Left ventricle myocardium inferior (tissue), 1 donor: ENCODE measurements around the gene NINJ2. TPM values are rescaled to one million over a fixed set of nuclear protein-coding genes. Genes with fewer than 3 reads are reported as not detected.

Experiments
- DNase-seq: peaks from one replicate; pipeline ENCODE4 v3.0.0-alpha.2; 2020
- H3K27ac ChIP-seq: fragments of 200-600 bp; replicated peaks from 2 replicates; pipeline ENCODE4 v1.8.0; 2021
- H3K27me3 ChIP-seq: fragments of 200-600 bp; 2 replicates; pipeline ENCODE4 v1.8.0; 2021; ENCODE audit warnings: low read depth
- H3K36me3 ChIP-seq: fragments of 200-600 bp; 2 replicates; pipeline ENCODE4 v1.8.0; 2021
- H3K4me1 ChIP-seq: fragments of 200-600 bp; 2 replicates; pipeline ENCODE4 v1.8.0; 2021
- H3K4me3 ChIP-seq: fragments of 200-600 bp; 2 replicates; pipeline ENCODE4 v1.8.0; 2021; ENCODE audit warnings: mild to moderate bottlenecking, moderate library complexity
- H3K9me3 ChIP-seq: fragments of 200-600 bp; replicated peaks from 2 replicates; pipeline ENCODE4 v1.8.0; 2021
- CTCF ChIP-seq: fragments of 200-600 bp; IDR thresholded peaks from 2 replicates; pipeline ENCODE4 v1.8.0; 2021; ENCODE audit warnings: antibody characterized with exemption, mild to moderate bottlenecking, borderline replicate concordance
- intact Hi-C: fragments of 100-400 bp; cut with micrococcal nuclease; formaldehyde crosslinking; loops from one replicate; pipeline ENCODE4 v1.11.0; 2022
- total RNA-seq: library from RNA; stranded (reverse); fragmentation: NEBNext Ultra II Directional; extraction: Animal tissue kit (Norgen Biotek cat#: 25700); gene quantifications from one replicate; pipeline ENCODE4 v1.2.1, GENCODE V29; 2021
- donor health status: DM: no; HTN: yes; CAD: no; lungs with severe emphysema.

NINJ2 gene
- total RNA-seq, 1 donor from 2014 or later: 4.6 TPM

DNA sequence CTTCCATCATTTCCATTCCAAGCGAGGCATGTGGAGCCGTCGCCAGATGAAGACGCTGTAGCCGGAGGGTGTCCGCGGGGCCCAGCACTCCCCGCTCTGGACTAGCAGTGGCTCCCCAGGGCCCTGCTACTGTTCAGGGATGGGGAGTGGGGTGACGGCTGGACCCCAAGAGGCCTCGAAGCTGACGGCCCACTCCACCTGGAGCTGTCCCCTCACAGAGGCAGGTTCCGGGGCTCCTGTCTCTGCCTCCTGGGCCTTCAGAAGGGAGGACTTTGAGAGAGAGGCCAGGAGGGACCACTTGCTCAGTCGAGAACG, 101.9 kb downstream of the NINJ2 start:
- DNase-seq: no peak
- peaks cover 24% of the 10 kb centered on the region for H3K36me3 ChIP-seq

GRCh38 chr12:560691-561390, 102.4 kb downstream of the NINJ2 start:
- Histone ChIP-seq H3K4me1 (peaks cover 14% of the 10 kb centered on the region), H3K9me3 (no peaks in the 10 kb centered on the region), H3K27me3 (peaks cover 15% of the 10 kb centered on the region), H3K36me3 (peaks cover 24% of the 10 kb centered on the region), H3K27ac (no peak overlapping the region), H3K4me3 (no peak overlapping the region)
- no peak for DNase-seq
- TF ChIP-seq CTCF: no peak
- intact Hi-C loops: no loop called here

More for the DNA sequence above, 101.9 kb downstream of the NINJ2 start:
- TF ChIP-seq CTCF: no peak
- Histone ChIP-seq H3K4me3 (peak overlapping the region; percentile 29), H3K27ac (peak overlapping the region; percentile 55), H3K27me3 (peaks cover 15% of the 10 kb centered on the region), H3K4me1 (peaks cover 14% of the 10 kb centered on the region), H3K9me3 (no peaks in the 10 kb centered on the region)
- intact Hi-C loops: no loop called here

- Histone ChIP-seq H3K9me3 (no peaks in the 10 kb centered on the region), H3K36me3 (peaks cover 24% of the 10 kb centered on the region), H3K4me3 (no peak overlapping the region), H3K4me1 (peaks cover 14% of the 10 kb centered on the region), H3K27ac (no peak overlapping the region), H3K27me3 (peaks cover 15% of the 10 kb centered on the region)
- no peak for DNase-seq
- intact Hi-C loops: no loop called here
- TF ChIP-seq CTCF: no peak
Measured at GRCh38 chr12:559906-560455, 103.3 kb downstream of the NINJ2 start.

- Histone ChIP-seq H3K27me3 (peaks cover 15% of the 10 kb centered on the region), H3K4me3 (no peak overlapping the region), H3K27ac (no peak overlapping the region), H3K4me1 (peaks cover 14% of the 10 kb centered on the region), H3K36me3 (peaks cover 24% of the 10 kb centered on the region), H3K9me3 (no peaks in the 10 kb centered on the region)
- TF ChIP-seq CTCF: no peak
- intact Hi-C loops: no loop called here
- no peak for DNase-seq
Measured at GRCh38 chr12:559208-559905, 103.9 kb downstream of the NINJ2 start.

GRCh38 chr12:558580-558979, 104.7 kb downstream of the NINJ2 start:
- intact Hi-C loops: no loop called here
- no peak for TF ChIP-seq CTCF
- H3K4me1 ChIP-seq: peaks cover 21% of the 10 kb centered on the region

More at GRCh38 chr12:558580-558979, 104.7 kb downstream of the NINJ2 start:
- H3K36me3 ChIP-seq: peaks cover 24% of the 10 kb centered on the region
- H3K27ac ChIP-seq: no peak overlapping the region
- no peak overlapping the region for H3K4me3 ChIP-seq
- H3K27me3 ChIP-seq: peaks cover 15% of the 10 kb centered on the region
- DNase-seq: no peak
- no peaks in the 10 kb centered on the region for H3K9me3 ChIP-seq
